GM12878 (cell line): ENCODE results near the gene SMC1B. TPM values are rescaled to one million over a fixed set of nuclear protein-coding genes. Genes with fewer than 3 reads are reported as not detected.
"Not testable (repeated sequence)": the region's sequence is repeated elsewhere in the genome, so short reads cannot be mapped to it uniquely, and the experiment has no call there.

Experiments
- ATAC-seq: fragments of 200-7000 bp; cut with Tn5 transposase; 3 replicates; pipeline ENCODE4 v1.9.1; 2020; ENCODE audit warnings: mild to moderate bottlenecking, moderate library complexity
- BruUV-seq: library from RNA; stranded (reverse); fragments of 400-500 nt; replicated peaks from 2 replicates; lab custom pipeline; 2021; lab: Mats Ljungman, UMichigan
- CTCF ChIA-PET: fragments of 300-600 bp; sonication (Branson Sonifier 250); formaldehyde crosslinking; extraction: SDS; loops from one replicate; lab custom pipeline; 2021; ENCODE audit warnings: inconsistent platforms; lab: Yijun Ruan, JAX
- POLR2A ChIA-PET: fragments of 350-600 bp; formaldehyde crosslinking; extraction: SDS; loops from one replicate; lab custom pipeline; 2021; ENCODE audit warnings: inconsistent platforms; lab: Charles Lee
- RAD21 ChIA-PET: fragments of 300-600 bp; sonication (Branson Sonifier 250); formaldehyde crosslinking; loops from one replicate; lab custom pipeline; 2023; ENCODE audit warnings: antibody characterized with exemption; ENCODE audit not compliant: unreplicated experiment; lab: Charles Lee
- SMC1A ChIA-PET: fragments of 300-600 bp; sonication (Branson Sonifier 250); formaldehyde crosslinking; loops from one replicate; lab custom pipeline; 2023; ENCODE audit not compliant: unreplicated experiment, uncharacterized antibody; lab: Charles Lee
- DNase-seq: peaks from one replicate; pipeline ENCODE4 v3.0.0-alpha.2; 2011; ENCODE audit warnings: low read depth, low spot score
- FAIRE-seq: peaks from 3 replicates; lab custom pipeline; 2011; peaks lifted over from hg19 to GRCh38; lab: Jason Lieb, UNC
- H2AFZ ChIP-seq: 2 replicates; pipeline ENCODE4 v1.6.0; 2011; ENCODE audit warnings: low read depth, low read length, control low read depth; ENCODE audit not compliant: control insufficient read depth
- H3K27ac ChIP-seq: 2 replicates; pipeline ENCODE4 v1.5.1; 2011; ENCODE audit warnings: control low read depth; ENCODE audit not compliant: control insufficient read depth, insufficient read depth
- H3K27me3 ChIP-seq, 2 experiments: replicated peaks in 1 of 2; 2 replicates each; pipeline versions ENCODE4 v1.6.0 to v1.6.1; 2011; ENCODE audit warnings: low read length in 1 of 2; ENCODE audit not compliant: control insufficient read depth in 2 of 2, insufficient read depth in 2 of 2
- H3K36me3 ChIP-seq, 2 experiments: 2 replicates each; pipeline ENCODE4 v1.5.1; 2011; ENCODE audit warnings: low read length in 1 of 2; ENCODE audit not compliant: control insufficient read depth in 2 of 2, insufficient read depth in 2 of 2
- H3K4me1 ChIP-seq: 2 replicates; pipeline ENCODE4 v1.6.1; 2011; ENCODE audit warnings: mild to moderate bottlenecking, low read length, moderate library complexity, mixed read lengths; ENCODE audit not compliant: control insufficient read depth, insufficient read depth
- H3K4me2 ChIP-seq: 2 replicates; pipeline ENCODE4 v1.6.0; 2011; ENCODE audit warnings: control low read depth; ENCODE audit not compliant: control insufficient read depth, insufficient read depth
- H3K4me3 ChIP-seq: fragments of 200-600 bp; sonication (generic); 2 replicates; pipeline ENCODE4 v1.5.1; 2016
- H3K79me2 ChIP-seq: 2 replicates; pipeline ENCODE4 v1.6.0; 2011; ENCODE audit warnings: low read length; ENCODE audit not compliant: control insufficient read depth, insufficient read depth
- H3K9ac ChIP-seq: 2 replicates; pipeline ENCODE4 v1.8.0; 2011; ENCODE audit warnings: low read length, control low read depth, mixed read lengths; ENCODE audit not compliant: control insufficient read depth, insufficient read depth
- H3K9me3 ChIP-seq: replicated peaks from 3 replicates; pipeline ENCODE4 v1.5.1; 2011; ENCODE audit warnings: mild to moderate bottlenecking, low read length; ENCODE audit not compliant: control insufficient read depth, insufficient read depth
- H4K20me1 ChIP-seq: 2 replicates; pipeline ENCODE4 v1.6.0; 2011; ENCODE audit not compliant: control insufficient read depth, insufficient read depth
- ESRRA ChIP-seq: IDR thresholded peaks from 2 replicates; pipeline ENCODE4 v1.6.1; 2012; ENCODE audit warnings: mild to moderate bottlenecking, low read length, improper control_type of control experiment
- ETV6 ChIP-seq, 2 experiments: fragments of 450-650 bp in 1 of 2; IDR thresholded peaks in 1 of 2; conservative IDR thresholded peaks in 1 of 2; 2 replicates each; pipeline ENCODE4 v1.6.1; 2014; ENCODE audit warnings: antibody characterized with exemption in 1 of 2, borderline replicate concordance in 1 of 2, low read depth in 1 of 2, mild to moderate bottlenecking in 1 of 2, moderate library complexity in 1 of 2
- YY1 ChIP-seq: IDR thresholded peaks from 2 replicates; pipeline ENCODE4 v1.6.1; 2011; ENCODE audit warnings: low read depth, mild to moderate bottlenecking, low read length
- ZNF24 ChIP-seq: fragments of 450-650 bp; IDR thresholded peaks from 2 replicates; pipeline ENCODE4 v1.6.1; 2017; ENCODE audit warnings: antibody characterized with exemption, mild to moderate bottlenecking
- ZNF274 ChIP-seq: IDR thresholded peaks from one replicate; pipeline ENCODE4 v1.8.0; 2011; ENCODE audit not compliant: insufficient read length, insufficient read depth
- ZSCAN29 ChIP-seq: fragments of 450-650 bp; IDR thresholded peaks from 2 replicates; pipeline ENCODE4 v1.6.1; 2017; ENCODE audit warnings: mild to moderate bottlenecking, moderate library complexity
- WGBS: methylation state at CpG from one replicate; pipeline ENCODE4 v1.1.6; 2016; ENCODE audit warnings: low lambda C conversion rate; ENCODE audit not compliant: insufficient replicate concordance, insufficient coverage; ENCODE audit errors: missing lambda C conversion rate; 5-methylcytosine and 5-hydroxymethylcytosine counted together
- in situ Hi-C: fragments of 300-500 bp; cut with MboI; formaldehyde crosslinking; loops from 9 replicates; pipeline ENCODE4 v1.14.3; 2018; ENCODE audit warnings: mixed read lengths
- intact Hi-C: fragments of 100-400 bp; cut with micrococcal nuclease; formaldehyde crosslinking; loops from one replicate; pipeline ENCODE4 v1.14.2; 2022; ENCODE audit not compliant: unreplicated experiment
- polyA plus RNA-seq, 11 experiments: library from polyadenylated mRNA; depleted of rRNA in 4 of 11; unstranded in 6 of 11; stranded (reverse) in 5 of 11; fragments of >200 nt; fragmentation: Nextera tagmentation in 4 of 11; fragmentation: Illumina TruSeq in 1 of 11; extraction: Ambion mirVana in 4 of 11; extraction: Trizol in 1 of 11; gene quantifications; 1 replicate in 1 of 11; 2 replicates in 10 of 11; pipeline versions ENCODE4 v1.2.1 to v1.2.3, GENCODE V29; 2011 to 2016; ENCODE audit warnings: inconsistent platforms in 2 of 11, missing spikeins in 2 of 11, low read depth in 1 of 11
- total RNA-seq, 4 experiments: library from RNA; depleted of rRNA in 3 of 4; stranded (reverse); fragments of >200 nt in 3 of 4; fragmentation: Illumina TruSeq in 1 of 4; extraction: Trizol in 1 of 4; gene quantifications; 2 replicates each; pipeline versions ENCODE4 v1.2.1 to v1.2.3, GENCODE V29; 2013 to 2021
- TF ChIP-seq, protein P1 (sequence below): IDR thresholded peaks from 2 replicates; pipeline ENCODE4 v1.6.1; 2012; ENCODE audit warnings: low read length, inconsistent platforms
- TF ChIP-seq, protein P2 (sequence below): fragments of 450-650 bp; IDR thresholded peaks from 2 replicates; pipeline ENCODE4 v1.6.1; 2016; ENCODE audit warnings: mild to moderate bottlenecking

Gene SMC1B
- total and polyA plus RNA-seq, 10 of the 15 experiments (the other 5 are each of a cell fraction or from before 2014, with no cell fraction given): not detected

DNA sequence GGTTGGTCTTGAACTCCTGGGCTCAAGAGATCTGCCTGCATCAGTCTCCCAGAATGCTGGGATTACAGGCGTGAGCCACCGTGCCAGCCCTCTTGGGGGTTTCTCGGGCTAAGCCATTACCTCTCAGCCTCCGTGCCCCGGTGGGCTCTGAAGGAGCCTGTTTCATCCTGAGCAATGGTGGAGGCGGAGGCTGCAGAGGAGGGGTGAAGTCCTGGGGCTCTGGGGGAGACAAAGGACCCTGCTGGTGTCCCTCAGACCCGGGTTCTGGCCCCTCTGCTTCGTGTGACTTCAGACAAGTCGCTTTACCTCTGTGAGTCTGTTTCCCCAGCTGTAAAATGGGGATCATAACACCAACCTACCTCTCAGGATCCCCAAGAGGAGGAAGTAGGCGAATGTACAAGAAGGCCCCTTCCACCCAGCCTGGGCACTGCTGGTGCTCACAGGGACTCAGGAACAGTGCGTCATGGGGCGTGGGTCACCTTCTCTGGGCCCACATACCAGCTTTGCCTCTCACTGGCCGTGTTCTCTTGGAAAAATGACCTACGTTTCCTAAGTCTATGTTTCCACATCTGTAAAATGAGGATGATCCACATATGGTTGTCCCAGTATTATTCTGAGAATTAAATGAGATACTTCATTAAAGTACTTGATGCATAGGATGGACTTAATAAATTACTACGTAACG, 36.8 kb upstream of the SMC1B start:
- in situ Hi-C loops: loop anchor here (5.0 kb wide), 1 partner anchor 48 kb away; no protein-coding TSS in a partner anchor
- ChIA-PET POLR2A (no interaction called here), RAD21 (no interaction called here), CTCF (no interaction called here), SMC1A (no interaction called here)
- no peaks in the 10 kb centered on the region for H3K36me3 ChIP-seq
- DNase-seq (no peak), FAIRE-seq (no peak), ATAC-seq (no peak)
- no peak overlapping the region for H2AFZ ChIP-seq
- H3K4me2 ChIP-seq: no peak overlapping the region
- no peaks in the 10 kb centered on the region for H4K20me1 ChIP-seq
- intact Hi-C loops: no loop called here
- H3K27ac ChIP-seq: no peak overlapping the region
- no peaks in the 10 kb centered on the region for H3K79me2 ChIP-seq
- WGBS: 34% methylated on average over 16 of the region's 16 CpGs
- TF ChIP-seq YY1: no peak
- TF ChIP-seq, protein P1, sequence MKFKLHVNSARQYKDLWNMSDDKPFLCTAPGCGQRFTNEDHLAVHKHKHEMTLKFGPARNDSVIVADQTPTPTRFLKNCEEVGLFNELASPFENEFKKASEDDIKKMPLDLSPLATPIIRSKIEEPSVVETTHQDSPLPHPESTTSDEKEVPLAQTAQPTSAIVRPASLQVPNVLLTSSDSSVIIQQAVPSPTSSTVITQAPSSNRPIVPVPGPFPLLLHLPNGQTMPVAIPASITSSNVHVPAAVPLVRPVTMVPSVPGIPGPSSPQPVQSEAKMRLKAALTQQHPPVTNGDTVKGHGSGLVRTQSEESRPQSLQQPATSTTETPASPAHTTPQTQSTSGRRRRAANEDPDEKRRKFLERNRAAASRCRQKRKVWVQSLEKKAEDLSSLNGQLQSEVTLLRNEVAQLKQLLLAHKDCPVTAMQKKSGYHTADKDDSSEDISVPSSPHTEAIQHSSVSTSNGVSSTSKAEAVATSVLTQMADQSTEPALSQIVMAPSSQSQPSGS: no peak
- TF ChIP-seq ESRRA: no peak
- TF ChIP-seq ZSCAN29: no peak
- TF ChIP-seq ETV6 (conservative IDR thresholded peaks at IDR 0.05 in 1 of 2, IDR thresholded peaks at IDR 0.05 in 1 of 2; ENCODE audit: borderline replicate concordance in 1 of 2, low read depth in 1 of 2): no peak
- no peak for TF ChIP-seq ZNF274
- TF ChIP-seq, protein P2, sequence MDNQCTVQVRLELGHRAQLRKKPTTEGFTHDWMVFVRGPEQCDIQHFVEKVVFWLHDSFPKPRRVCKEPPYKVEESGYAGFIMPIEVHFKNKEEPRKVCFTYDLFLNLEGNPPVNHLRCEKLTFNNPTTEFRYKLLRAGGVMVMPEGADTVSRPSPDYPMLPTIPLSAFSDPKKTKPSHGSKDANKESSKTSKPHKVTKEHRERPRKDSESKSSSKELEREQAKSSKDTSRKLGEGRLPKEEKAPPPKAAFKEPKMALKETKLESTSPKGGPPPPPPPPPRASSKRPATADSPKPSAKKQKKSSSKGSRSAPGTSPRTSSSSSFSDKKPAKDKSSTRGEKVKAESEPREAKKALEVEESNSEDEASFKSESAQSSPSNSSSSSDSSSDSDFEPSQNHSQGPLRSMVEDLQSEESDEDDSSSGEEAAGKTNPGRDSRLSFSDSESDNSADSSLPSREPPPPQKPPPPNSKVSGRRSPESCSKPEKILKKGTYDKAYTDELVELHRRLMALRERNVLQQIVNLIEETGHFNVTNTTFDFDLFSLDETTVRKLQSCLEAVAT: no peak
- TF ChIP-seq ZNF24: no peak
- no peak overlapping the region for H3K9ac ChIP-seq
- H3K9me3 ChIP-seq: no peaks in the 10 kb centered on the region
- no TSS peak for BruUV-seq
- no peaks in the 10 kb centered on the region for H3K4me1 ChIP-seq
- H3K4me3 ChIP-seq: no peak overlapping the region
- H3K27me3 ChIP-seq: no peaks in the 10 kb centered on the region; a peak in 2 of 4 replicates

DNA sequence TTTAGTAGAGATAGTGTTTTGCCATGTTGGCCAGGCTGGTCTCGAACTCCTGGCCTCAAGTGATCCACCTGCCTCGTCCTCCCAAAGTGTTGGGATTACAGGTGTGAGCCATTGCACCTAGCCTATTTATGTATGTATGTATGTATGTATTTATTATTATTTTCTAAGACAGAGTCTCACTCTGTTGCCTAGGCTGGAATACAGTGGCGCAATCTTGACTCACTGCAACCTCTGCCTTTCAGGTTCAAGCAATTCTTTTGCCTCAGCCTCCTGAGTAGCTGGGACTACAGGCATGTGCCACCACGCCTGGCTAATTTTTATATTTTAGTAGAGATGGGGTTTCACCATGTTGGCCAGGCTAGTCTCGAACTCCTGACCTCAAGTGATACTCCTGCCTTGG, 36.0 kb upstream of the SMC1B start:
- H3K9me3 ChIP-seq, FAIRE-seq, RAD21 ChIA-PET, H3K27me3 ChIP-seq, H3K4me1 ChIP-seq, BruUV-seq, intact Hi-C loops, ATAC-seq, DNase-seq, H4K20me1 ChIP-seq, H3K79me2 ChIP-seq, H3K36me3 ChIP-seq, in situ Hi-C loops, H3K4me2 ChIP-seq, SMC1A ChIA-PET, H3K9ac ChIP-seq, H3K27ac ChIP-seq, H2AFZ ChIP-seq, CTCF ChIA-PET, H3K4me3 ChIP-seq, POLR2A ChIA-PET: not testable (repeated sequence)
- 10% methylated on average over 5 of the region's 5 CpGs for WGBS
